Mammary epithelial cell (primary cell): Measurements from ENCODE around the gene VSX2.

Experiments
- CTCF ChIP-seq, 2 donors: IDR thresholded peaks in 1 of 2; conservative IDR thresholded peaks in 1 of 2; 2 replicates each; pipeline ENCODE4 v1.5.1; 2011 to 2012; ENCODE audit warnings: inconsistent platforms in 2 of 2, low read length in 2 of 2, mild to moderate bottlenecking in 2 of 2, control low read depth in 1 of 2, low read depth in 1 of 2; ENCODE audit not compliant: insufficient read depth in 1 of 2; ENCODE audit errors: extremely low read depth in 1 of 2
- EZH2 ChIP-seq: IDR thresholded peaks from 2 replicates; pipeline ENCODE4 v1.6.1; 2012; ENCODE audit warnings: low read length, inconsistent platforms, borderline replicate concordance

- no peak for TF ChIP-seq EZH2
- no peak for TF ChIP-seq CTCF (conservative IDR thresholded peaks at IDR 0.05 in 1 of 2, IDR thresholded peaks at IDR 0.05 in 1 of 2; ENCODE audit: extremely low read depth in 1 of 2, insufficient read depth in 1 of 2, low read depth in 1 of 2, low read length in 2 of 2)
Observed at GRCh38 chr14:74262076-74262475, 22.8 kb downstream of the VSX2 start.
